A549 (cell line): ENCODE results near the gene NKIRAS1.

Experiments
- CTCF ChIP-seq: fragments of >200 bp; sonication (Bioruptor Twin); formaldehyde crosslinking; IDR thresholded peaks from 3 replicates; pipeline ENCODE4 v1.5.1; 2016
- EP300 ChIP-seq, 2 experiments: fragments of >200 bp; sonication (Bioruptor Twin); formaldehyde crosslinking; IDR thresholded peaks; 2 replicates in 1 of 2; 3 replicates in 1 of 2; pipeline ENCODE4 v1.6.1; 2016 to 2017
- NPAS2 ChIP-seq: fragments of 250-450 bp; sonication (Bioruptor Pico); IDR thresholded peaks from 2 replicates; pipeline ENCODE4 v1.8.0; 2022; ENCODE audit warnings: mild to moderate bottlenecking, moderate library complexity, borderline replicate concordance
- POLR2A ChIP-seq: IDR thresholded peaks from 2 replicates; pipeline ENCODE4 v1.6.1; 2012; ENCODE audit warnings: mild to moderate bottlenecking, low read length
- TP53 ChIP-seq: fragments of 250-450 bp; sonication (Bioruptor Pico); IDR thresholded peaks from 2 replicates; pipeline ENCODE4 v1.5.0; 2021; ENCODE audit warnings: mild to moderate bottlenecking, moderate library complexity

GRCh38 chr3:23959135-23959900 lies 42.5 kb upstream of the NKIRAS1 start:
- no peak for TF ChIP-seq POLR2A
- TF ChIP-seq NPAS2 (CRISPR knock-in tag): no peak
- TF ChIP-seq TP53: no peak
- TF ChIP-seq EP300 (IDR thresholded peaks at IDR 0.05): no peak; a peak in 1 of 5 replicates
- no peak for TF ChIP-seq CTCF
